Measurements from ENCODE around the gene DENND5B. TPM values are rescaled to one million over a fixed set of nuclear protein-coding genes. Genes with fewer than 3 reads are reported as not detected.

The DENND5B gene
- total RNA-seq, 1 experiment from 2014 or later = 9.2 TPM

GRCh38 chr12:31412292-31412801 is 178.6 kb downstream of the DENND5B start:
- no peak for TF ChIP-seq EZH2 (IDR thresholded peaks at IDR 0.05; ENCODE audit: low read depth)
- no peak for TF ChIP-seq CTCF (conservative IDR thresholded peaks at IDR 0.05)
- no peaks in the 10 kb centered on the region for H3K27me3 ChIP-seq (ENCODE audit: insufficient read depth, low read depth)
- no peaks in the 10 kb centered on the region for H3K4me1 ChIP-seq (replicated peaks; ENCODE audit: insufficient read depth)
- H3K27ac ChIP-seq = no peak overlapping the region
- POLR2A ChIA-PET (ENCODE audit: unreplicated experiment) = no interaction called here
- H3K36me3 ChIP-seq (ENCODE audit: low read depth) = no peaks in the 10 kb centered on the region
- intact Hi-C loops (cut with micrococcal nuclease; ENCODE audit: unreplicated experiment) = no loop called here
- no peak overlapping the region for H2AFZ ChIP-seq
- no peaks in the 10 kb centered on the region for H4K20me1 ChIP-seq (ENCODE audit: insufficient read depth)
- H3K9me3 ChIP-seq (ENCODE audit: insufficient read depth, low read depth) = no peaks in the 10 kb centered on the region
- H3K9me2 ChIP-seq (ENCODE audit: insufficient read depth) = no peaks in the 10 kb centered on the region
- H3K4me3 ChIP-seq = no peak overlapping the region
- H3F3A ChIP-seq (ENCODE audit: insufficient read depth, low read depth) = no peaks in the 10 kb centered on the region
- H3K79me2 ChIP-seq (ENCODE audit: low read depth) = no peaks in the 10 kb centered on the region
- H3K4me2 ChIP-seq = no peak overlapping the region
- CTCF ChIA-PET = no interaction called here
- DNase-seq = no peak
- BruUV-seq (replicated peaks) = no TSS peak

GRCh38 chr12:31408763-31409162 is 182.2 kb downstream of the DENND5B start:
- Histone ChIP-seq H3K4me2 (no peak overlapping the region), H3K9me2 (ENCODE audit: insufficient read depth) (no peaks in the 10 kb centered on the region), H3K9me3 (ENCODE audit: insufficient read depth, low read depth) (no peaks in the 10 kb centered on the region), H3K79me2 (ENCODE audit: low read depth) (no peaks in the 10 kb centered on the region), H3K4me3 (no peak overlapping the region), H3K27me3 (ENCODE audit: insufficient read depth, low read depth) (no peaks in the 10 kb centered on the region), H2AFZ (no peak overlapping the region), H3K27ac (no peak overlapping the region), H3F3A (ENCODE audit: insufficient read depth, low read depth) (no peaks in the 10 kb centered on the region), H4K20me1 (ENCODE audit: insufficient read depth) (no peaks in the 10 kb centered on the region), H3K4me1 (replicated peaks; ENCODE audit: insufficient read depth) (no peaks in the 10 kb centered on the region), H3K36me3 (ENCODE audit: low read depth) (no peaks in the 10 kb centered on the region)
- ChIA-PET CTCF (interaction anchor here (0.6 kb wide), 1 partner anchor 112 kb away, joined by 3 read pairs; no protein-coding TSS in a partner anchor), POLR2A (ENCODE audit: unreplicated experiment) (interaction anchor here (0.8 kb wide), 1 partner anchor 71 kb away, joined by 10 read pairs; no protein-coding TSS in a partner anchor)
- BruUV-seq (replicated peaks) = no TSS peak
- DNase-seq = no peak
- intact Hi-C loops (cut with micrococcal nuclease; ENCODE audit: unreplicated experiment) = no loop called here
- TF ChIP-seq EZH2 (IDR thresholded peaks at IDR 0.05; ENCODE audit: low read depth) = no peak
- no peak for TF ChIP-seq CTCF (conservative IDR thresholded peaks at IDR 0.05)

DNA sequence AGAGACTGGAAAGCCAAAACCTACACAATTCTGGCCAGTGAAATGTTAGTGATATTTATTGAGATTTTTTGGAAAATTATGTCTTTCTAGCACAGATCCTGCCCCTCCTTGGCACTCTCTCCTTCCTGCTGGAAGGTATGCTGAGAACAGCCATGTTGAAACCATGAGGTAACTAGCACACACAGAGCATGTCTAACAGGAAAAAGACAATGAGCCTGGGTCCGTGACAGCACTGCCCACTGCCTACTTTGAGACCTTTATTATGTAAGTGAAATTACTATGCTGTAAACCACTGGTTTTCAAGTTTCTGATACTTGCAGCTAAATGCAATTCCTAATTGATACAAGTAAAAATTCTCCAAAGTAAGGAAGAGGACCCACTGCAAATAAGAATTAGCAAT is 183.4 kb downstream of the DENND5B start:
- ChIA-PET POLR2A (ENCODE audit: unreplicated experiment) (no interaction called here), CTCF (no interaction called here)
- TF ChIP-seq CTCF (conservative IDR thresholded peaks at IDR 0.05) (no peak), EZH2 (IDR thresholded peaks at IDR 0.05; ENCODE audit: low read depth) (no peak)
- no peak overlapping the region for H3K4me3 ChIP-seq
- H3K4me2 ChIP-seq = no peak overlapping the region
- H4K20me1 ChIP-seq (ENCODE audit: insufficient read depth) = no peaks in the 10 kb centered on the region
- DNase-seq = no peak
- no peaks in the 10 kb centered on the region for H3K27me3 ChIP-seq (ENCODE audit: insufficient read depth, low read depth)
- H3K36me3 ChIP-seq (ENCODE audit: low read depth) = no peaks in the 10 kb centered on the region
- intact Hi-C loops (cut with micrococcal nuclease; ENCODE audit: unreplicated experiment) = no loop called here
- H2AFZ ChIP-seq = no peak overlapping the region
- no peaks in the 10 kb centered on the region for H3K79me2 ChIP-seq (ENCODE audit: low read depth)
- H3K27ac ChIP-seq = no peak overlapping the region
- no peaks in the 10 kb centered on the region for H3K9me3 ChIP-seq (ENCODE audit: insufficient read depth, low read depth)
- no peaks in the 10 kb centered on the region for H3K9me2 ChIP-seq (ENCODE audit: insufficient read depth)
- no TSS peak for BruUV-seq (replicated peaks)
- H3K4me1 ChIP-seq (replicated peaks; ENCODE audit: insufficient read depth) = no peaks in the 10 kb centered on the region
- no peaks in the 10 kb centered on the region for H3F3A ChIP-seq (ENCODE audit: insufficient read depth, low read depth)
